PFSK-1 (cell line): ENCODE measurements around the gene C17orf100.

Experiments used
- FOXP2 ChIP-seq: optimal IDR thresholded peaks from 2 replicates; pipeline ENCODE3; 2011; ENCODE audit warnings: borderline replicate concordance, control low read depth, inconsistent platforms; ENCODE audit not compliant: insufficient read depth; ENCODE audit errors: extremely low read length, extremely low read depth
- POLR2AphosphoS5 ChIP-seq: IDR thresholded peaks from 2 replicates; pipeline ENCODE4 v1.6.1; 2012; ENCODE audit warnings: low read depth, mild to moderate bottlenecking, control low read depth, low read length, moderate library complexity
- SIN3A ChIP-seq: IDR thresholded peaks from 2 replicates; pipeline ENCODE4 v1.6.1; 2012; ENCODE audit warnings: mild to moderate bottlenecking, low read length, moderate library complexity, borderline replicate concordance; ENCODE audit not compliant: insufficient read depth
- TAF1 ChIP-seq: IDR thresholded peaks from 2 replicates; pipeline ENCODE4 v1.6.1; 2012; ENCODE audit warnings: low read length, control low read depth, borderline replicate concordance; ENCODE audit not compliant: insufficient read depth
- TF ChIP-seq, protein P1 (sequence below), 2 experiments: IDR thresholded peaks; 2 replicates each; pipeline versions ENCODE4 v1.6.1 to v1.8.0; 2011 to 2012; ENCODE audit warnings: low read depth in 2 of 2, low read length in 2 of 2, control low read depth in 1 of 2, inconsistent platforms in 1 of 2, mild to moderate bottlenecking in 1 of 2, moderate library complexity in 1 of 2; ENCODE audit not compliant: insufficient read depth in 1 of 2

The C17orf100 gene

GRCh38 chr17:6667516-6667915 is 16.0 kb downstream of the C17orf100 start:
- no peak for TF ChIP-seq SIN3A
- no peak for TF ChIP-seq TAF1
- no peak for TF ChIP-seq POLR2AphosphoS5
- TF ChIP-seq, protein P1, sequence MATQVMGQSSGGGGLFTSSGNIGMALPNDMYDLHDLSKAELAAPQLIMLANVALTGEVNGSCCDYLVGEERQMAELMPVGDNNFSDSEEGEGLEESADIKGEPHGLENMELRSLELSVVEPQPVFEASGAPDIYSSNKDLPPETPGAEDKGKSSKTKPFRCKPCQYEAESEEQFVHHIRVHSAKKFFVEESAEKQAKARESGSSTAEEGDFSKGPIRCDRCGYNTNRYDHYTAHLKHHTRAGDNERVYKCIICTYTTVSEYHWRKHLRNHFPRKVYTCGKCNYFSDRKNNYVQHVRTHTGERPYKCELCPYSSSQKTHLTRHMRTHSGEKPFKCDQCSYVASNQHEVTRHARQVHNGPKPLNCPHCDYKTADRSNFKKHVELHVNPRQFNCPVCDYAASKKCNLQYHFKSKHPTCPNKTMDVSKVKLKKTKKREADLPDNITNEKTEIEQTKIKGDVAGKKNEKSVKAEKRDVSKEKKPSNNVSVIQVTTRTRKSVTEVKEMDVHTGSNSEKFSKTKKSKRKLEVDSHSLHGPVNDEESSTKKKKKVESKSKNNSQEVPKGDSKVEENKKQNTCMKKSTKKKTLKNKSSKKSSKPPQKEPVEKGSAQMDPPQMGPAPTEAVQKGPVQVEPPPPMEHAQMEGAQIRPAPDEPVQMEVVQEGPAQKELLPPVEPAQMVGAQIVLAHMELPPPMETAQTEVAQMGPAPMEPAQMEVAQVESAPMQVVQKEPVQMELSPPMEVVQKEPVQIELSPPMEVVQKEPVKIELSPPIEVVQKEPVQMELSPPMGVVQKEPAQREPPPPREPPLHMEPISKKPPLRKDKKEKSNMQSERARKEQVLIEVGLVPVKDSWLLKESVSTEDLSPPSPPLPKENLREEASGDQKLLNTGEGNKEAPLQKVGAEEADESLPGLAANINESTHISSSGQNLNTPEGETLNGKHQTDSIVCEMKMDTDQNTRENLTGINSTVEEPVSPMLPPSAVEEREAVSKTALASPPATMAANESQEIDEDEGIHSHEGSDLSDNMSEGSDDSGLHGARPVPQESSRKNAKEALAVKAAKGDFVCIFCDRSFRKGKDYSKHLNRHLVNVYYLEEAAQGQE (IDR thresholded peaks at IDR 0.05; ENCODE audit: insufficient read depth in 1 of 2, low read depth in 2 of 2, low read length in 2 of 2), result no peak
- TF ChIP-seq FOXP2, result no peak

DNA sequence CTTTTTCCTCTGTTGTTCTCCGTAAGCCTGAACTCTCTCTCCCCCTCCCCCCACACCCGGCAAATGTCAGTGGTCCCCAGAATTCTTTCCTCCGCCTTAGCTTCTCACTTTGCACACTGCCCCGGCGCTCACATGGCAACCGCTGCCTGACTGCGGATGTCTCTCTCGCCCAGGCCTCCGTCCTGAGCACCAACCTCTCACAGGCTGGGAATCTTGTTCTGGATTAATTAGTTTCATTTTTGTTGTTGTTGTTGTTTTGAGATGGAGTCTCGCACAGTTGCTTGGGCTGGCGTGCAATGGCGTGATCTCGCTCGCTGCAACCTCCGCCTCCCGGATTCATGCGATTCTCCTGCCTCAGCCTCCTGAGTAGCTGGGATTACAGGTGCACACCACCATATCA is 16.7 kb downstream of the C17orf100 start:
- TF ChIP-seq, protein P1 (IDR thresholded peaks at IDR 0.05; ENCODE audit: insufficient read depth in 1 of 2, low read depth in 2 of 2, low read length in 2 of 2), result no peak
- TF ChIP-seq TAF1 (no peak), POLR2AphosphoS5 (no peak), FOXP2 (no peak), SIN3A (no peak)

DNA sequence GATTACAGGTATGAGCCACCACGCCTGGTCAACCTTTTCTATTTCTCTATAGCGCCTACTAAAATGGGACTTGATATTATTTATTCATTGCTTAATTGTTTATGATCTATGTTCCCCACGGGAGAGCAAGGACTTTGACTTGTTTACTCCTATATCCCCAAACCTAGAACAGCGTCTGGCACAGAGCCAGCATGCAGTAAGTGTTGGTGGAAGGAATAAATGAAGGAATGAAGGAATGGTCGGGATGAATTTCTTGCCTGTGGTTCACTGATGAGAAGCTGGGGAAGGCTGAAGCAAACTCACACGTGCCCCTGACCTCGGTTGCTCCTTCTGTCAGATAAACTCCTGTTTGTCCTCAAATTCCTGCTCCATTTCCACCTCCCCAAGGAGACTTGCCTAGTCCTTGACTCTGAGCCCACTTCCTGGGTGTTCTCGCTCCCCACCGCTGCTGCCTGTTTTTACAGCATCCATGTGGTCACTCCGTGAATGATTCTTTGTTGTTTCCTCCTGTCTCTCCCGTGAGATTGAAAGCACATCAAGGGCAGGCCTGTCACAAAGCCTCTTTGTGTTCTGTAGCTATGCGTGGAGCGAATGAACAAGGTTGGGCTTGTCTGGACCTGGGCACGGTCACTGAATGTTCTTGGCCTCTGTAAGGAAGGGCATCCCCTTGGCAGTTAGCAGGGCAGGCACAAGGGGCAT is 17.3 kb downstream of the C17orf100 start:
- TF ChIP-seq FOXP2 (no peak), SIN3A (no peak), POLR2AphosphoS5 (no peak), TAF1 (no peak)
- TF ChIP-seq, protein P1 (IDR thresholded peaks at IDR 0.05; ENCODE audit: insufficient read depth in 1 of 2, low read depth in 2 of 2, low read length in 2 of 2), result no peak

DNA sequence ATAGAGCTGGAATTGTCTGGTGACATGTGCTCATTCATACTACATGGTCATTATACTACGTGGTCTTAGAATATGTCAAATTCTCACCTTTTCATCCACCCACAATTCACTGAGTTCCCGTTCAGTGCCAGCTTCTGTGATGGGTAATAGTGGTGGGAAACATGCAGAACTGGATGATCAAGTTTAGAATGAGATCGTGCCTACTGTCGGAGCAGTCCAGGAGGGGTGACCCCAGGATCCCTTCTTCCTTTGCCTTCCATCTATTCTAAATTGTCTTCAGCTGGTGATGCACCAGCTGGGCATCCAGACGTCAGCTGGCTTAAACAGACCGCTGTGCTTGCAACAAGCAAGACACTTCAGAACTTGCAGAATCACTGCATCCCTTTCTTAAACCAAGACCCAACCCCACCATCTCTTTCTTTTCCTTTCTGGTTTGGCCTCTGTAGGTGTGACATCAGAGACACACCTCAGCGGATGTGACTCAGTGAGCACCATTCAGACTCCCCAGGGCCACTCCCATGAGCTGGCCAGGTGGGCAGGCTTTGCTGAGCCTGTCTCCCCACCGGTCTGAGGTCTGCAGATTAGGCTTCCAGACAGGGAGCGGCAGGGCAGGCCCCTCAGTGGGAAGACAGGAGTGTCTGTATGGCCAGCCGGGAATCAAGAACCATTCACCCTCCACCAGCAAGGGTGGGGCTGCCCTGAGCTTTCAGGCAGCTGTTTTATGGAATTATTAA is 18.1 kb downstream of the C17orf100 start:
- TF ChIP-seq SIN3A (no peak), FOXP2 (no peak), POLR2AphosphoS5 (no peak), TAF1 (no peak)
- TF ChIP-seq, protein P1 (IDR thresholded peaks at IDR 0.05; ENCODE audit: insufficient read depth in 1 of 2, low read depth in 2 of 2, low read length in 2 of 2), result no peak
